Hepatocyte (in vitro differentiated cells): ENCODE measurements around the gene MBD6. TPM values are rescaled to one million over a fixed set of nuclear protein-coding genes. Genes with fewer than 3 reads are reported as not detected.

Experiments used
- DNase-seq: peaks from one replicate; pipeline ENCODE4 v3.0.0-alpha.2; 2016; ENCODE audit warnings: low spot score
- H2AFZ ChIP-seq: fragments of 200-600 bp; sonication (generic); 2 replicates; pipeline ENCODE4 v1.6.0; 2016; ENCODE audit warnings: antibody characterized with exemption, mild to moderate bottlenecking
- H3K27ac ChIP-seq: fragments of 200-600 bp; sonication (generic); 2 replicates; pipeline ENCODE4 v1.5.1; 2016; ENCODE audit warnings: mild to moderate bottlenecking
- H3K27me3 ChIP-seq: fragments of 200-600 bp; sonication (generic); 2 replicates; pipeline ENCODE4 v1.6.1; 2016
- H3K36me3 ChIP-seq: fragments of 200-600 bp; sonication (generic); replicated peaks from 2 replicates; pipeline ENCODE4 v1.5.1; 2016; ENCODE audit warnings: low read depth; ENCODE audit not compliant: insufficient read depth
- H3K4me1 ChIP-seq: fragments of 200-600 bp; sonication (generic); 2 replicates; pipeline ENCODE4 v1.5.1; 2016; ENCODE audit warnings: mild to moderate bottlenecking, moderate library complexity; ENCODE audit not compliant: insufficient read depth
- H3K4me2 ChIP-seq: fragments of 200-600 bp; sonication (generic); 2 replicates; pipeline ENCODE4 v1.6.0; 2016
- H3K4me3 ChIP-seq: fragments of 200-600 bp; sonication (generic); 2 replicates; pipeline ENCODE4 v1.5.1; 2016; ENCODE audit warnings: mild to moderate bottlenecking
- H3K79me2 ChIP-seq: fragments of 200-600 bp; sonication (generic); 2 replicates; pipeline ENCODE4 v1.6.0; 2017; ENCODE audit warnings: mild to moderate bottlenecking
- H3K9me2 ChIP-seq: fragments of 200-600 bp; sonication (generic); replicated peaks from 2 replicates; pipeline ENCODE4 v1.6.0; 2017; ENCODE audit warnings: mild to moderate bottlenecking; ENCODE audit not compliant: insufficient read depth
- H3K9me3 ChIP-seq: fragments of 200-600 bp; sonication (generic); 2 replicates; pipeline ENCODE4 v1.5.1; 2016; ENCODE audit warnings: low read depth, mild to moderate bottlenecking
- H4K20me1 ChIP-seq: fragments of 200-600 bp; sonication (generic); 2 replicates; pipeline ENCODE4 v1.6.0; 2016; ENCODE audit warnings: mild to moderate bottlenecking; ENCODE audit not compliant: insufficient read depth, poor library complexity, severe bottlenecking
- CTCF ChIP-seq: fragments of 200-600 bp; sonication (generic); IDR thresholded peaks from 2 replicates; pipeline ENCODE4 v1.5.1; 2016; ENCODE audit warnings: antibody characterized with exemption, mild to moderate bottlenecking; ENCODE audit not compliant: poor library complexity
- EZH2 ChIP-seq: fragments of 200-600 bp; sonication (generic); IDR thresholded peaks from 2 replicates; pipeline ENCODE4 v1.6.1; 2016; ENCODE audit warnings: antibody characterized with exemption, mild to moderate bottlenecking, borderline replicate concordance
- EZH2phosphoT487 ChIP-seq: fragments of 200-600 bp; sonication (generic); IDR thresholded peaks from one replicate; pipeline ENCODE4 v1.6.1; 2018; ENCODE audit warnings: antibody characterized with exemption, mild to moderate bottlenecking, low read depth, moderate library complexity; ENCODE audit not compliant: unreplicated experiment, severe bottlenecking
- WGBS: methylation state at CpG from one replicate; pipeline ENCODE4 v1.1.6; 2016; ENCODE audit warnings: low lambda C conversion rate; ENCODE audit errors: missing lambda C conversion rate; 5-methylcytosine and 5-hydroxymethylcytosine counted together
- polyA plus RNA-seq: library from polyadenylated mRNA; unstranded; fragments of >200 nt; fragmentation: Nextera tagmentation; extraction: Ambion mirVana; gene quantifications from 2 replicates; pipeline ENCODE4 v1.2.1, GENCODE V29; 2016
- total RNA-seq: library from RNA; depleted of rRNA; stranded (reverse); fragments of >200 nt; gene quantifications from 2 replicates; pipeline ENCODE4 v1.2.3, GENCODE V29; 2014

MBD6 gene
- total and polyA plus RNA-seq, 2 experiments from 2014 or later = 7.0 to 35.2 TPM

- peaks cover 11% of the 10 kb centered on the region for H3K4me1 ChIP-seq
- no peaks in the 10 kb centered on the region for H3K27me3 ChIP-seq
- H3K36me3 ChIP-seq = no peaks in the 10 kb centered on the region
- DNase-seq = no peak
- no peaks in the 10 kb centered on the region for H3K9me3 ChIP-seq
- peaks cover 27% of the 10 kb centered on the region for H3K79me2 ChIP-seq
- peak overlapping the region; percentile 87 for H3K4me2 ChIP-seq
- WGBS = 30% methylated on average over 11 of the region's 11 CpGs
- peak overlapping the region; percentile 42 for H3K27ac ChIP-seq
- H3K9me2 ChIP-seq = no peaks in the 10 kb centered on the region
- peaks cover 2% of the 10 kb centered on the region for H4K20me1 ChIP-seq
- H2AFZ ChIP-seq = peak overlapping the region; percentile 35
- TF ChIP-seq EZH2 = no peak
- TF ChIP-seq EZH2phosphoT487 = no peak
- no peak for TF ChIP-seq CTCF
- peak overlapping the region; percentile 39 for H3K4me3 ChIP-seq
Observed at GRCh38 chr12:57488402-57489156, 34.0 kb upstream of the MBD6 start.

GRCh38 chr12:57489157-57489641, 33.4 kb upstream of the MBD6 start:
- TF ChIP-seq CTCF = no peak
- no peak for TF ChIP-seq EZH2
- no peak for TF ChIP-seq EZH2phosphoT487
- H3K27ac ChIP-seq = no peak overlapping the region

DNA sequence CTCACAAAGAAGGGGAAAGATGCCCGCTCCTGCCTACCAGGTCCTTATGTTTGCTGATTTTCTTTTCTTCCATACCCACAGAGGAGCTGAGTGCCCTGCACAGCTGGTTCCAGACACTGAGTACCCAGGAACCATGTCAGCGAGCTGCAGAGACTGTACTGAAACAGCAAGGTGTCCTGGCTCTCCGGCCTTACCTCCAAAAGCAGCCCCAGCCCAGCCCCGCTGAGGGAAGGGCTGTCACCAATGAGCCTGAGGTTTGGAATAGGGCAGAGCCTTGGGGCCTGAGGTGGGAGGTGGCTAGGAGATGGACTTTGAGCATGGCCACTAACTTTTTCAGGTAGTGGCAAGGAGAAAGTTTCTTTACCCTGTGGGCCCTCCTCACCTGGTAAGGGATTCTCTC, 32.5 kb upstream of the MBD6 start:
- Histone ChIP-seq H3K9me3 (no peaks in the 10 kb centered on the region), H3K9me2 (no peaks in the 10 kb centered on the region), H3K4me2 (no peak overlapping the region), H3K4me1 (peaks cover 11% of the 10 kb centered on the region), H3K4me3 (no peak overlapping the region), H3K79me2 (peaks cover 27% of the 10 kb centered on the region), H4K20me1 (peaks cover 2% of the 10 kb centered on the region), H3K27me3 (no peaks in the 10 kb centered on the region), H3K36me3 (no peaks in the 10 kb centered on the region), H2AFZ (no peak overlapping the region), H3K27ac (no peak overlapping the region)
- DNase-seq = no peak
- TF ChIP-seq EZH2phosphoT487 (no peak), CTCF (no peak), EZH2 (no peak)
- 96% methylated on average over 4 of the region's 4 CpGs for WGBS

More at GRCh38 chr12:57489157-57489641, 33.4 kb upstream of the MBD6 start:
- Histone ChIP-seq H4K20me1 (peaks cover 2% of the 10 kb centered on the region), H3K27me3 (no peaks in the 10 kb centered on the region), H3K9me2 (no peaks in the 10 kb centered on the region), H3K79me2 (peaks cover 27% of the 10 kb centered on the region), H3K36me3 (no peaks in the 10 kb centered on the region), H2AFZ (no peak overlapping the region), H3K4me1 (peaks cover 11% of the 10 kb centered on the region), H3K4me2 (peak overlapping the region; percentile 87), H3K9me3 (no peaks in the 10 kb centered on the region), H3K4me3 (peak overlapping the region; percentile 39)
- DNase-seq = no peak
- 91% methylated on average over 5 of the region's 5 CpGs for WGBS
